Gastroesophageal sphincter (tissue), 4 donors: Measurements from ENCODE around the gene DNAJC6. TPM values are rescaled to one million over a fixed set of nuclear protein-coding genes. Genes with fewer than 3 reads are reported as not detected.

Source experiments
- ATAC-seq: fragments of 150-250 bp; one replicate; pipeline ENCODE4 v1.9.1; 2016; ENCODE audit warnings: mild to moderate bottlenecking, moderate library complexity
- H3K27ac ChIP-seq, 4 donors: fragments of 200-600 bp; sonication (generic) in 3 of 4; 1 replicate in 3 of 4; 2 replicates in 1 of 4; pipeline ENCODE4 v1.5.1; 2016 to 2019
- H3K27me3 ChIP-seq: fragments of 200-600 bp; sonication (generic); one replicate; pipeline ENCODE4 v1.5.1; 2019
- H3K36me3 ChIP-seq, 2 donors: fragments of 200-600 bp; sonication (generic); one replicate each; pipeline ENCODE4 v1.5.1; 2019; ENCODE audit warnings: control low read depth in 1 of 2
- H3K4me1 ChIP-seq, 3 donors: fragments of 200-600 bp; sonication (generic); 1 replicate in 2 of 3; 2 replicates in 1 of 3; pipeline ENCODE4 v1.5.1; 2016 to 2019; ENCODE audit warnings: control low read depth in 2 of 3
- H3K4me3 ChIP-seq, 2 donors: fragments of 200-600 bp; sonication (generic); one replicate each; pipeline ENCODE4 v1.5.1; 2019; ENCODE audit warnings: mild to moderate bottlenecking in 1 of 2, moderate library complexity in 1 of 2
- H3K9me3 ChIP-seq, 3 donors: fragments of 200-600 bp; sonication (generic); one replicate each; pipeline ENCODE4 v1.5.1; 2017 to 2019; ENCODE audit warnings: control low read depth in 2 of 3
- CTCF ChIP-seq, 4 experiments: fragments of 200-600 bp in 2 of 4; fragments of 450-650 bp in 2 of 4; sonication (generic) in 1 of 4; IDR thresholded peaks; one replicate each; pipeline ENCODE4 v1.5.1; 2017 to 2019; ENCODE audit warnings: antibody characterized with exemption in 4 of 4, mild to moderate bottlenecking in 2 of 4, moderate library complexity in 2 of 4
- EP300 ChIP-seq: sonication (generic); formaldehyde crosslinking; IDR thresholded peaks from one replicate; pipeline ENCODE4 v1.6.1; 2017; ENCODE audit warnings: antibody characterized with exemption, mild to moderate bottlenecking
- POLR2A ChIP-seq, 2 donors: fragments of 450-650 bp; IDR thresholded peaks; one replicate each; pipeline ENCODE4 v1.6.1; 2017; ENCODE audit warnings: antibody characterized with exemption in 2 of 2, mild to moderate bottlenecking in 2 of 2, moderate library complexity in 1 of 2
- POLR2AphosphoS5 ChIP-seq: sonication (generic); formaldehyde crosslinking; IDR thresholded peaks from one replicate; pipeline ENCODE4 v1.6.1; 2017; ENCODE audit warnings: antibody characterized with exemption
- WGBS, 2 donors: methylation state at CpG; one replicate each; pipeline ENCODE4 v1.1.5; 2018; ENCODE audit warnings: low coverage in 1 of 2; 5-methylcytosine and 5-hydroxymethylcytosine counted together
- total RNA-seq, 4 donors: library from RNA; depleted of rRNA; stranded (reverse); fragments of >200 nt; gene quantifications; one replicate each; pipeline ENCODE4 v1.1.0, GENCODE V29; 2016

The DNAJC6 gene
- 1 to 10 TPM; 2.0 to 5.3 (median 3.2) TPM for total RNA-seq

- Histone ChIP-seq H3K4me3 (peak within 1 kb of the TSS in 1 of 2 donors; percentile 50), H3K27ac (peak within 1 kb of the TSS in 1 of 4 donors; percentile 46), H3K4me1 (peaks cover 0 to 18% (median 0%) of the 10 kb centered on the region in 3 donors), H3K9me3 (no peaks in the 10 kb centered on the region), H3K27me3 (peaks cover 65% of the 10 kb centered on the region), H3K36me3 (no peaks in the 10 kb centered on the region)
- 1 to 3% methylated on average over 13 to 16 of the region's 75 CpGs for WGBS, 2 donors
- TF ChIP-seq POLR2AphosphoS5: no peak
- peak; percentile 96 for ATAC-seq
Observed at GRCh38 chr1:65309304-65310077, at the start of gene DNAJC6. TSS of gene DNAJC6 (plus strand) at chr1:65309543. CDS start at chr1:65309746, 203 bp downstream.

- H3K27ac ChIP-seq: no peak overlapping the region
- H3K4me1 ChIP-seq: peaks cover 0 to 16% (median 9%) of the 10 kb centered on the region in 3 donors
- TF ChIP-seq CTCF (IDR thresholded peaks at IDR 0.05) (no peak), EP300 (no peak), POLR2AphosphoS5 (no peak), POLR2A (IDR thresholded peaks at IDR 0.05) (no peak)
- H3K36me3 ChIP-seq: no peaks in the 10 kb centered on the region
- no peaks in the 10 kb centered on the region for H3K9me3 ChIP-seq
- no peaks in the 10 kb centered on the region for H3K27me3 ChIP-seq
- ATAC-seq: no peak
- 31 to 58% methylated on average over 3 of the region's 3 CpGs for WGBS, 2 donors
- H3K4me3 ChIP-seq: no peak overlapping the region
Observed at GRCh38 chr1:65259816-65260215, 49.5 kb upstream of the DNAJC6 start.

- TF ChIP-seq POLR2A (IDR thresholded peaks at IDR 0.05) (no peak), POLR2AphosphoS5 (no peak), EP300 (no peak), CTCF (IDR thresholded peaks at IDR 0.05) (no peak)
- Histone ChIP-seq H3K27ac (no peak overlapping the region), H3K27me3 (peaks cover 7% of the 10 kb centered on the region), H3K4me1 (peaks cover 0 to 17% (median 0%) of the 10 kb centered on the region in 3 donors), H3K36me3 (no peaks in the 10 kb centered on the region), H3K4me3 (no peak overlapping the region), H3K9me3 (no peaks in the 10 kb centered on the region)
- 67% methylated on average over 4 of the region's 4 CpGs; no CpG with 5 or more reads in 1 of the 2 donors for WGBS, 2 donors
- ATAC-seq: no peak
Observed at GRCh38 chr1:65260851-65261473, 48.4 kb upstream of the DNAJC6 start.

- Histone ChIP-seq H3K27ac (no peak overlapping the region), H3K36me3 (no peaks in the 10 kb centered on the region), H3K27me3 (peaks cover 8% of the 10 kb centered on the region), H3K4me1 (peaks cover 0 to 25% (median 0%) of the 10 kb centered on the region in 3 donors), H3K4me3 (no peak overlapping the region), H3K9me3 (no peaks in the 10 kb centered on the region)
- 89 to 91% methylated on average over 1 of the region's 1 CpG for WGBS, 2 donors
- no peak for TF ChIP-seq CTCF (IDR thresholded peaks at IDR 0.05)
- no peak for TF ChIP-seq POLR2AphosphoS5
- no peak for TF ChIP-seq POLR2A (IDR thresholded peaks at IDR 0.05)
- TF ChIP-seq EP300: no peak
- ATAC-seq: no peak
Observed at GRCh38 chr1:65263286-65263685, 46.1 kb upstream of the DNAJC6 start.

GRCh38 chr1:65264197-65264929, 45.0 kb upstream of the DNAJC6 start:
- 4 to 23% methylated on average over 7 to 11 of the region's 15 CpGs for WGBS, 2 donors
- H3K4me1 ChIP-seq: peaks cover 0 to 25% (median 0%) of the 10 kb centered on the region in 3 donors

More at GRCh38 chr1:65264197-65264929, 45.0 kb upstream of the DNAJC6 start:
- H3K36me3 ChIP-seq: no peaks in the 10 kb centered on the region
- H3K4me3 ChIP-seq: peak overlapping the region in 1 of 2 donors; percentile 62
- peak overlapping the region in 1 of 4 donors; percentile 15 for H3K27ac ChIP-seq
- no peaks in the 10 kb centered on the region for H3K9me3 ChIP-seq
- TF ChIP-seq POLR2AphosphoS5 (peak; percentile 10), EP300 (no peak), CTCF (IDR thresholded peaks at IDR 0.05) (no peak), POLR2A (IDR thresholded peaks at IDR 0.05) (no peak)
- peaks cover 13% of the 10 kb centered on the region for H3K27me3 ChIP-seq
- no peak for ATAC-seq
